ENCODE data around the gene PDLIM1.
"Not testable (repeated sequence)": the region's sequence is repeated elsewhere in the genome, so short reads cannot be mapped to it uniquely, and the experiment has no call there.

PDLIM1 gene

DNA sequence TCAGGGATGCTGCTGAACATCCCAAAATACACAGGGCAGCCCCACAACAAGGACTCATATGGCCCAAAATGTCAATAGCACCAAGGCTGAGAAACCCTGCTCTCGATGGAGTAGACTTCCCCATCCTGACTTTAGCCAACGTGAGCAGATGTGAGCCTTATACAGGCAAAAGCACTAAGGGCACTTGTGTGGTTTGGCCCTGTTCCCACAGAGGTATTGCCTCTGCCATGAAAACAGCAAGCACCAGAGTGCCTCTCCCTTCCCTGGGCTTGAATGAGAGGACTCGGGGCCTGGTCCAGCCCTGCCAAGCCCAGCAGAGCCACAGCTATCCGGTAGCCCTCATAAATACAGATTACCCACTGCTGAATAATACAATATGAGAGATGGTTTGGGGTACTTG, 49.3 kb downstream of the PDLIM1 start:
- Histone ChIP-seq H3K9ac (ENCODE audit: low read length) (no peak overlapping the region), H3K79me2 (ENCODE audit: insufficient read depth, low read length) (no peaks in the 10 kb centered on the region), H3K4me2 (ENCODE audit: low read depth, low read length, poor library complexity, severe bottlenecking) (no peak overlapping the region), H3K9me3 (ENCODE audit: insufficient read depth, low read length) (no peaks in the 10 kb centered on the region), H3F3A (ENCODE audit: insufficient read depth) (peaks cover 3% of the 10 kb centered on the region), H3K4me3 (ENCODE audit: insufficient read depth, low read length, poor library complexity, severe bottlenecking) (no peak overlapping the region), H3K27me3 (ENCODE audit: low read length) (no peaks in the 10 kb centered on the region), H4K20me1 (ENCODE audit: low read depth, low read length) (no peaks in the 10 kb centered on the region), H3K36me3 (ENCODE audit: low read length) (no peaks in the 10 kb centered on the region), H2AFZ (ENCODE audit: low read depth, low read length, severe bottlenecking) (no peak overlapping the region), H3K9me2 (replicated peaks; ENCODE audit: insufficient read depth, low read length) (no peaks in the 10 kb centered on the region), H3K27ac (ENCODE audit: low read depth, low read length) (no peak overlapping the region)
- TF ChIP-seq, protein P1, sequence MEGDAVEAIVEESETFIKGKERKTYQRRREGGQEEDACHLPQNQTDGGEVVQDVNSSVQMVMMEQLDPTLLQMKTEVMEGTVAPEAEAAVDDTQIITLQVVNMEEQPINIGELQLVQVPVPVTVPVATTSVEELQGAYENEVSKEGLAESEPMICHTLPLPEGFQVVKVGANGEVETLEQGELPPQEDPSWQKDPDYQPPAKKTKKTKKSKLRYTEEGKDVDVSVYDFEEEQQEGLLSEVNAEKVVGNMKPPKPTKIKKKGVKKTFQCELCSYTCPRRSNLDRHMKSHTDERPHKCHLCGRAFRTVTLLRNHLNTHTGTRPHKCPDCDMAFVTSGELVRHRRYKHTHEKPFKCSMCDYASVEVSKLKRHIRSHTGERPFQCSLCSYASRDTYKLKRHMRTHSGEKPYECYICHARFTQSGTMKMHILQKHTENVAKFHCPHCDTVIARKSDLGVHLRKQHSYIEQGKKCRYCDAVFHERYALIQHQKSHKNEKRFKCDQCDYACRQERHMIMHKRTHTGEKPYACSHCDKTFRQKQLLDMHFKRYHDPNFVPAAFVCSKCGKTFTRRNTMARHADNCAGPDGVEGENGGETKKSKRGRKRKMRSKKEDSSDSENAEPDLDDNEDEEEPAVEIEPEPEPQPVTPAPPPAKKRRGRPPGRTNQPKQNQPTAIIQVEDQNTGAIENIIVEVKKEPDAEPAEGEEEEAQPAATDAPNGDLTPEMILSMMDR (IDR thresholded peaks at IDR 0.05; ENCODE audit: insufficient read depth, low read length, poor library complexity, severe bottlenecking): no peak
- no peak for TF ChIP-seq EZH2phosphoT487 (conservative IDR thresholded peaks at IDR 0.05; ENCODE audit: low read length)

DNA sequence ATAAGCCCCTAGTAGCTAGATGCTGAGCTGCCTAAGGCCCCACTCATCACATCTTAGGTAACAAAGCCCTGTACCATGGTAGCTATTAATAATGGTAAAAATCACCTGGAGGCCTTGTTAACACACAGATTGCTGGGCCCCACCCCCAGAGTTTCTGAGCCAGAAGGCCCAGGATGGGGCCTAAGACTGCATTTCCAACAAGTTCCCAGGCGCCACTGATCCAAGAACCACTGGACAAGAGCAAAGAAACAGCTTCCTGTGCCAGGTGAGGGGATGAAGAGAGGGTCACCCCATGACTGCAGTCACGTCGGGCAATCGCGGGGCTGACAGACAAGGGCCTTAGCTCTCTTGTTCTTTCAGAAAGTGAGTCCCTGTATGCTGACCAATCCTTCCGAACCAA, 50.0 kb downstream of the PDLIM1 start:
- no peaks in the 10 kb centered on the region for H3K9me2 ChIP-seq (replicated peaks; ENCODE audit: insufficient read depth, low read length)
- peaks cover 5% of the 10 kb centered on the region for H3F3A ChIP-seq (ENCODE audit: insufficient read depth)
- H3K36me3 ChIP-seq (ENCODE audit: low read length): no peaks in the 10 kb centered on the region
- no peaks in the 10 kb centered on the region for H4K20me1 ChIP-seq (ENCODE audit: low read depth, low read length)
- no peaks in the 10 kb centered on the region for H3K27me3 ChIP-seq (ENCODE audit: low read length)
- no peaks in the 10 kb centered on the region for H3K79me2 ChIP-seq (ENCODE audit: insufficient read depth, low read length)
- TF ChIP-seq EZH2phosphoT487 (conservative IDR thresholded peaks at IDR 0.05; ENCODE audit: low read length): no peak
- TF ChIP-seq, protein P1 (IDR thresholded peaks at IDR 0.05; ENCODE audit: insufficient read depth, low read length, poor library complexity, severe bottlenecking): no peak
- H3K9ac ChIP-seq (ENCODE audit: low read length): no peak overlapping the region
- no peak overlapping the region for H3K27ac ChIP-seq (ENCODE audit: low read depth, low read length)
- H3K9me3 ChIP-seq (ENCODE audit: insufficient read depth, low read length): no peaks in the 10 kb centered on the region
- no peak overlapping the region for H2AFZ ChIP-seq (ENCODE audit: low read depth, low read length, severe bottlenecking)
- H3K4me3 ChIP-seq (ENCODE audit: insufficient read depth, low read length, poor library complexity, severe bottlenecking): no peak overlapping the region
- H3K4me2 ChIP-seq (ENCODE audit: low read depth, low read length, poor library complexity, severe bottlenecking): no peak overlapping the region

DNA sequence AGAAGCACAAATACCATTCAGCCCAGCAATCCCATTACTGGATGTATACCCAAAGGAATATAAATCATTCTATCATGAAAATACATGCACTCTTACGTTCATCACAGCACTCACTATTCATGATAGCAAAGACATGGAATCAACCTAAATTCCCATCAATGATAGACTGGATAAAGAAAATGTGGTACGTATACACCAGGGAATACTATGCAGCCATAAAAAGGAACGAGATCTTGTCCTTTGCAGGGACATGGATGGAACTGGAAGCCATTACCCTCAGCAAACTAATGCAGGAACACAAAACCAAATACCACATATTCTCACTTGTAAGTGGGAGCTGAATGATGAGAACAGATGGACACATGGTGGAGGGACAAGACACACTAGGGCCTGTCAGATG, 50.7 kb downstream of the PDLIM1 start:
- not testable (repeated sequence) for H4K20me1 ChIP-seq (ENCODE audit: low read depth, low read length); H3K9me3 ChIP-seq (ENCODE audit: insufficient read depth, low read length); H3K27ac ChIP-seq (ENCODE audit: low read depth, low read length); H3K27me3 ChIP-seq (ENCODE audit: low read length); H3K4me3 ChIP-seq (ENCODE audit: insufficient read depth, low read length, poor library complexity, severe bottlenecking); H3F3A ChIP-seq (ENCODE audit: insufficient read depth); H3K4me2 ChIP-seq (ENCODE audit: low read depth, low read length, poor library complexity, severe bottlenecking); H2AFZ ChIP-seq (ENCODE audit: low read depth, low read length, severe bottlenecking); H3K9ac ChIP-seq (ENCODE audit: low read length); H3K79me2 ChIP-seq (ENCODE audit: insufficient read depth, low read length); H3K36me3 ChIP-seq (ENCODE audit: low read length); H3K9me2 ChIP-seq (replicated peaks; ENCODE audit: insufficient read depth, low read length)

DNA sequence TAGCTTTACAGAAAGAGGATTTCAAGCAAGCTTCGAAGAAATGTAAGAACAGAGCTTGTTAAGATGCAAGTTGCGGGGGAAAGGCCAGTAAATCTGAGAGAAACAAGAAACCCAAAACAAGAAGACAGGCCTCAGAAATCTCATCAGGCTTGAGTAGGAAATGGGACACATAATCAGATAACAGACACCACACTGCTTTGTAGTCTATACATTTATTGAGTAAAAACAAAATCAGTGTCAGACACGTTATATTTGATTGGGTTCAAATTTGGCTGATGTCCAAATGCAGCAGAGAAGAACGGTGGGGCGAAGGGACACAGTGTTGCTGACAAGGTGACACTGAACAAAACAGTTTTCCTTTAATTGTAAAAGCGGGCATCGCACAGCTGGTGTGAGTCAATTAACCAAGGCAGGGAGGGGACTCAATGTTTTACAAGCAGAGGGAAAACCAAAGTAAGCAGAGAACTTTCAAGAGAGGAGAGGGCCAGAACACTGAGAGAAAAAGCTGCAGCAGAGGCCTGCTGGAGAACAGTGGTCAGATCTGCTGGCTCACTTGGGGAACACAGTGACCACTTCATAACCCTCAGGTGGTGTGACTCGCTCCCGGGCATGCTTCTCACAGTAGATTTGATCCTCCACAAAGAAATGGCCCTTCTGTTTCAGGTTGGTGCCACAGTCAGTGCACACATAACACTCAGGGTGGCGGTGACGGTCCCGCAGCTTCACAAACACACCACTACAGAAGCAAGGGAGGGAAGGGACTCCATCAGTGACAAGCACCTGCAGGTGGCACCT, 53.2 kb downstream of the PDLIM1 start:
- H3K4me3 ChIP-seq (ENCODE audit: insufficient read depth, low read length, poor library complexity, severe bottlenecking): no peak overlapping the region
- no peaks in the 10 kb centered on the region for H3K79me2 ChIP-seq (ENCODE audit: insufficient read depth, low read length)
- H3K9me2 ChIP-seq (replicated peaks; ENCODE audit: insufficient read depth, low read length): no peaks in the 10 kb centered on the region
- no peaks in the 10 kb centered on the region for H4K20me1 ChIP-seq (ENCODE audit: low read depth, low read length)
- H3K9ac ChIP-seq (ENCODE audit: low read length): no peak overlapping the region
- peak overlapping the region; percentile 27 for H3K4me2 ChIP-seq (ENCODE audit: low read depth, low read length, poor library complexity, severe bottlenecking)
- no peaks in the 10 kb centered on the region for H3K36me3 ChIP-seq (ENCODE audit: low read length)
- H3K27ac ChIP-seq (ENCODE audit: low read depth, low read length): peak overlapping the region; percentile 86
- H3K27me3 ChIP-seq (ENCODE audit: low read length): no peaks in the 10 kb centered on the region
- H3K9me3 ChIP-seq (ENCODE audit: insufficient read depth, low read length): no peaks in the 10 kb centered on the region
- no peak overlapping the region for H2AFZ ChIP-seq (ENCODE audit: low read depth, low read length, severe bottlenecking)
- peaks cover 5% of the 10 kb centered on the region for H3F3A ChIP-seq (ENCODE audit: insufficient read depth)
- TF ChIP-seq, protein P1 (IDR thresholded peaks at IDR 0.05; ENCODE audit: insufficient read depth, low read length, poor library complexity, severe bottlenecking): no peak
